T-helper 1 cell (primary cell): ENCODE data around the gene NHLH2.

ENCODE experiments used
- DNase-seq, 5 donors: peaks; one replicate each; pipeline ENCODE4 v3.0.0-alpha.2; 2012 to 2020

NHLH2 gene

DNA sequence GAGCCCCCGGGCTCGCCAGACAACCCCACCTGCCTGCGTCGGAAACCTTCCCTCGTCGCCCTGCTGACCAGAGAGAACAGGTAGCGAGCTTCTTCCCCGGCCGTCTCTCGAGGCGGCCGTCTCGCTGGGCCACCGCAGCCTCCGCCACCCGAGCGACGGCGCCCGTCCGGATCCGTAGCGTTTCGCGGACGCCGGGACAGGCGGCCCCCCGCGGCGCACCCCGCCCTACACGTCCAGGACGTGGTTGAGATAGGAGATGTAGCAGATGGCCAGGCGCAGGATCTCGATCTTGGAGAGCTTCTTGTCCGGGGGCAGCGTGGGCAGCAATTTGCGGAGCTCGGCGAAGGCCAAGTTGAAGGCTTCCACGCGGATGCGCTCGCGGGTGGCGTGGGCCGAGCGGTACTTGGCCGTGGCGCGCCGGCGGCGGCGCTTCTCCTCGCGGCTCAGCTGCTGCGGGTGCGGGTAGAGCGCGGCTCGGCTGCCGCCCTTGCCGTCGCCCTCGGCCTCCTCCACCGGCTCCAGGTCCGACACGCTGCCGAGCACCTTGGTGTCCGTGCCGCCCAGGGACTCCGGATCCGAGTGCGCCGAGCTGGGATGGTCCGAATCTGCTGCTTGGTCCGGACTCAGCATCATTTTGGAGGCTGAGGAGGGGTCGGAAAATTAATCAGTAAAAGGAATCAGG, 3.0 kb downstream of the NHLH2 start:
- DNase-seq: no peak

DNA sequence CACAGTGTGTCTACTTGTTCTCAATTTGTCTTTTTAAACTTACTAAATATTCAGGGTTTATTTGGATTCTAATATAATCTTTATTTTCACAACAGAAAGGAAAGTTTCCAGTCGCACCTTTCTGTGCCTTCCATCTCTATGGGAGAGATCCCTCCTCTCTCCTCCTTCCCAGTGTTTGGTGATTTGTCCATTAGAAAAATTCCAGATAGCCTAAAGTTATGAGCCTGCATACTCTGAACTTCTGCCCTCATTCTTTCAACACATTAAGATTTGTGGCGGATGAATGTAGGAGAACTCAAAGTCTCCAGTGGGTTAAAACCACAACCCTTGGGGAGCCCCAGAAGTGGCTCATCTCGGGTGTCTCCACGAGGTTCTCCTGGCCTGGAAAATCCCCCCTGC, 3.6 kb downstream of the NHLH2 start:
- DNase-seq: no peak

DNA sequence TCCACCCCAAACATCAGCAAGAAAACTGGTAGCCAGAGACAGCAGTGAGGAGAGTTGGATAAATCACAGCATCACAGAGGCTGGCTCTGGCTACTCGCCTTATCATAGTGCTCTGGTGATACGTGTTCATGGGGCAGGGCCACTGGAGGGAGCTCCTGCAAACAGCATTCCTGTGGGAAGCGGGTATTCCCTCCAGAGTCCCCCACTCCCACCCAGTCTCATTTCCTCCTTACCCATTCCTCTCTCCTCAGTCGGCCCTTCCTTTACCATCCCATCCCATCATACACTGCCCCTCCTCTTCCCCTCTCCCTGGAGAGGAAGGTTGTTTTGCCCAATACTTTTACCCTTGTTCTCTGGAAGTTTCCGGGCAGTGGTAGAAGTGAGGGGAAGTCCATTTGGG, 7.1 kb downstream of the NHLH2 start:
- no peak for DNase-seq

DNA sequence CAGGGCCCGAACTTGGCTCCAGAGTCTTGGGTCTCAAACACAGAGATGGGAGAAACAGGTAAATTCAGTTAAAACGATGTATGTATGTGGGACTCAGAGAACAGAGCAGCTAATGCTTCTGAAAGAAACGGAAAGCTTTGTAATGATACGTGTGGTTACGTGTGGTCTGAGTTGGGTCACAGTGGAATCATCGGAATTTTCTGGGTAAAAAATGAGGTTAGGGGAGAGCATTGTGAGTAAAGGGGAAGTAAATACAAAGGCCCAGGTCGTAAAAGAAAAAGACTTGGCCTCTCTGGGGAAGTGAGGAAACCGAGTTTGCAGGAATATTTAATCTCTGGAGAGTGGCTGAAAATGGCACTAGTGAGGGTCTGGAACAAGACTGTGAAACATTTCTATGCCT, 8.3 kb downstream of the NHLH2 start:
- no peak for DNase-seq

DNA sequence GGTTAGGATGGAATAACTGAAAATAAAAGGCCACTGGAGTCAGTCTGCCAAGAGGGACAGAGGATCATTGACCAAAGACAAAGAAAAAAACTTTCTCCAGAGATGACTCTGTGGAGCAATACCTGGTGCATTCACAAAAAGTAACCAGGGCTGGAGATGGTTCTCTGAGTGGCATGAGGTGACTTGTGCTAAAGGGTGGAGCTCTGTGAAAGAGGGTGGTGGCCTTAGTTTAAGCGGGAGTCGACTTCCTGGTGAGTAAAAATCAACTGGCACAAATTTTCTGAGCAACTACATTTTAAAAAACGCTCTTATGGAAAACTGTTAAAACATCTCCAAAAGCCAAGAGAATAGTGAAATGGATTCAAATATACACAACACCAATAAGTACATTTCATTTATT, 10.0 kb downstream of the NHLH2 start:
- no peak for DNase-seq

DNA sequence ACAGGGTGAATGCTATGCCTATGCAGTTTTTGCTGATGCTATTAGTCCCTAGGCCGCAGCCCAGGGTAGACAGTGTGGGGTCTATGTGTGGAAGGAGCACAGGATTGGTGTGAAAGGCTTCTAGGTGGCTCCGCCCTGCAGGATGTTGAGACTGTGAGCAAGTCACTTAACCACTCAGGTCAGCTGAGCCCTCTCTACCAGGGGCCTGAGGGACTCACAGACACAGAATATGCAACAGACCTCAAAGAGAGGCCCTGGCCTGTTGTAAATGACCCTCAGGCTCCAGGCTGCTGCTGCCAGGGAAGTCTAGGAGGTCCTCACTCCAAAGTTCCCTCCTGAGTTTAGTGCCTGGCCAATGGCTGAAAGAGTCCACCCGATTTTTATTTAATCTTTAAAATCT, 11.0 kb downstream of the NHLH2 start:
- DNase-seq: no peak

DNA sequence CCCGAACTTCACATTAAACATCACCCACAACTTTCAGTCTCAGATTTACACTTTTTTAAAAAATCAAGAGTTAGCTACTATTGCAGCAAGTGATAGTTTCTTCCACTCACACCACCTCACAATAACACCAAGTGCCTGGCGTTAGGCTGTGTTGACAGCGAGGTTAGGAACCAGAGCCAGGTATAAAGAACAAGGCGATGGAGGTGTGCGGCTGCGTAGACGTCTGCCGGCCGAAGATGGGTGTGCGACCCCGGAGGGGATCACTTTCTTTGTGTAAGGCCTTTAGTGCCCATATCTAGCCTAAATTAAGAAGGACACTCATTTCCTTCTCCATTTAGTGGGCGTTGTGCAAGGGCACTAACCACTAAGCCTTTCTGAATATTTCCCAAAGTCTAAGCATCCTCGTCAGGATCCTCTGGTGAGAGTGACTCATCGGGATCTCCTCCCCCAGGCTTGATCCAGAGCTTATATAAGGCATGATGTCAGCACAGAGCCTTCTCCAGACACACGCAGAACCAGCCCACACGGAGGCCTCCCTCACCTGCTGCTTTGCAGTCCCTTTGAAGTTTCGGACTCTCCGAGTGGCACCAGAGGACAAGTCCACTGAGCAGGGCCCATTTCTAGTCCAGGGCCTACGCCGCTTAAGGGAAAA, 11.8 kb downstream of the NHLH2 start:
- DNase-seq: no peak

DNA sequence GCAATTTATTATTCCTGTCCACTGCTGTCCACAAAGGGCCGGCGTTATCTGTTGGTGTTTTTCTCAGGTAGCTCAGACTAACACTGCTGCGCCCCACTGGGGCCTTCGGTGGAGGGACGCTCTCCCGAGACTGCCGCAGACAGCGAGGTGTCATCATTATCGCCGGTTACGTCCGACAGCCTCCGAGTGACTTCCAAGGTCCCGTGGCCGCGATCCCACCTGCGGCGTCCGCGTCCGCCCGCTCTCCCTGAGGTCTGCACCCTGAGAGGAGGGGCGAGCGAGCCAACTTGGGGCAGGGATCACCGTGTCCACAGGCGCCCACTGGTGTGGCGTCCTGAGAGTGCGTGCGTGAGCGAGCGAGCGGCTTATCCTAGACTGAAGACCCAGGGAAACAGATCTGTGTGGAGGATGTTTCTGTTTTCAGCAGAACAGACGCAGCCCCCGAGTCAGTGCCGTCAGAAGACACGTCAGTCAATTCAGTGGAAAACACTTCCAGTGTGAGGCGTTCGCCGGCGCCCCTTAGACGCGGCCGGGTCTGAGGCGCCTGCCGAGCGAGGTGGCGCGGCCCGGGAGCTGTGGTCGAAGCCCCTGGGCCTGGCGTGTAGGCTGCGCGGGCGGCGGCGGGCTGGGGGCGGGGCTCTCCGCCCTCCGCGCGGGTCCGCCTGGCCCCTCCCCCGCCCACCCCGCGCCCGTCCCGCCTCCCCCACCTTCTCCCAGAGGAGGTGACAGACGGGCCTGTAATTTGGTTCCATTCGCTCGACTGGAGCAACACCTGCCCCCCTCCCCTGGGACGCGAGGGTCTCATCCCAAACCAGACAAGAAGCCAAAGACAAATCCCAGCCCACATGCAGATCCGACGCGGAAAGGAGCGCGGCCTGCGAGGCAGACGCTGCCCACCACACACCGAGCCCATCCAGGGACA, 12.6 kb downstream of the NHLH2 start:
- DNase-seq: no peak

DNA sequence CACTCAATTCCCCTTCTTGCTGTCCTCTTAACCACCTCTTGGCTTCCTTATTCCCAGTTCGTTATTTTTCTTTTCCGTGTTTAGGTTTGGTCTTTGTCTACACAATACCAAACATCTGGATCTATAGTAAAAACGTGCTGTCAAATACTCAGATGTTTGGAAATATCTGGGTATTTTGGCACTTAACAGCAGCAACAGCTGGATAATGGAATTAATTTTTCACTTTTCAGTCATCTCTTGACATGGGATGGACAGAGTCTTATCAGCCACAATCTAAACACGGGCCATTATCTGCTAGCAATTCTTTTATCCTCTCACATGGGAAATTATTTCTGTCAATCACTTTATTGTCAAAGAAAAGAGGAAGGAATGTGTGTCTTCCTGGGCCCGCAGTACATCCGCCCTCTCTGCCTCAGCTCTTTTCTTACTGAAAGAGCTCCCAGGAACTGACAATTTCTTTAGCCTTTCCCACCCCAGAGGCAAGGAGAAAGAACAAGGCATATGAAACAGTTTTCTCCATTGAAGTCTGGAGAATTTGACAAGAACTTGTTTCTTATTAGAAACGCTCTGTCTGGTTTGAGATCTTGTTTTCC, 13.4 kb downstream of the NHLH2 start:
- no peak for DNase-seq

DNA sequence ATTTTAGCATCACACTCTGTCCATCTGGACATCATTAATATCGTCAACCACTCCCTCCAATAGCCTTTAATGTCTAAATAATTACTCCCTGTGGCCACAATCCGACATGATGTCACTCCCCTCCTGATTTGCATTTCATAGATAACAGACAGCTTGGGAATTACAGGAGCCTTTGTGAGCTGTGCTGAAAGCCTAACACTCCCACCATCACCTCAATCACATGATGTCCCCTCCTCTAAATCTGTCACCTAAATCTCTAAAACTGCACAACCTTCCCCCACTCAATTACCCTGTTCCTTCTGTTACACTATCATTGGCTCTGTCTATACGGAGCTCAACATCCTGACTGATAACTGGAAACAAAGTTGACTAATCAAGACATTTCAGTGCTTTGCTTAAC, 14.3 kb downstream of the NHLH2 start:
- no peak for DNase-seq

DNA sequence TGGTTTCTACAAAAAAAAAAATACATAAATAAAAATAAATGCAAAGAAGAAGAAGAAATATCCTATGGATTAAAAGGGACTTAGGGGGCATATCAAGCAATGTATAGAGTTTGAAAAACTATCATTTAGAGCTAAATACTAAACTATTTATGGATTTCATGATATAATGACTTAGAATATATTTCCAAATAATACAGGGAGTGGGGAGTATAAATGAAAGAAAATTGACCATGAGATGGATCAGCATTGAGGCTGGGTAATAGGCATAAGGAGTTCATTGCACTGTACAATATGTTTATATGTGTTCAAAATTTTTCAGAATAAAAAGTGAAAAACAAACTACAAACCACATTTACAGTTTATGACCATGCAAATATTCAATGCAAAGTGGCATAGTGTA, 18.8 kb downstream of the NHLH2 start:
- DNase-seq: no peak

DNA sequence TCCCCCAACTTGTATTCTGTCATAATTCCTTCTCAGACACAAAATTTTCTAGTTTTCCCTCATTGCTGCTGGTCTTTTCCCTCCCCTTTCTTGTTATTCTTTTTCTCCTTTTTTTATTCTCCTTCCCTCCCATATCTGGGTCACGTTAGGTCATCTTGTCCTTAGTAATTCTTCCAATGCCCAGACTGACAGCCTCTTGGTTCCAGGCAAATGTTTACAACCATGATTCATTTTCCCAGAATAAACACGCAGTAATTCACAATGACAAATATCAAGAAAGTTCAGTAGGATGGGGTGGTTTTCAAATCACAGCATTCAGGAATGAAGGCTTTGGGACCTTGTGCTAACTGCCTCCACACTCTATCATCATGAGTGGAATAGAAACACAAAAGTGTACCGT, 25.2 kb downstream of the NHLH2 start:
- no peak for DNase-seq

DNA sequence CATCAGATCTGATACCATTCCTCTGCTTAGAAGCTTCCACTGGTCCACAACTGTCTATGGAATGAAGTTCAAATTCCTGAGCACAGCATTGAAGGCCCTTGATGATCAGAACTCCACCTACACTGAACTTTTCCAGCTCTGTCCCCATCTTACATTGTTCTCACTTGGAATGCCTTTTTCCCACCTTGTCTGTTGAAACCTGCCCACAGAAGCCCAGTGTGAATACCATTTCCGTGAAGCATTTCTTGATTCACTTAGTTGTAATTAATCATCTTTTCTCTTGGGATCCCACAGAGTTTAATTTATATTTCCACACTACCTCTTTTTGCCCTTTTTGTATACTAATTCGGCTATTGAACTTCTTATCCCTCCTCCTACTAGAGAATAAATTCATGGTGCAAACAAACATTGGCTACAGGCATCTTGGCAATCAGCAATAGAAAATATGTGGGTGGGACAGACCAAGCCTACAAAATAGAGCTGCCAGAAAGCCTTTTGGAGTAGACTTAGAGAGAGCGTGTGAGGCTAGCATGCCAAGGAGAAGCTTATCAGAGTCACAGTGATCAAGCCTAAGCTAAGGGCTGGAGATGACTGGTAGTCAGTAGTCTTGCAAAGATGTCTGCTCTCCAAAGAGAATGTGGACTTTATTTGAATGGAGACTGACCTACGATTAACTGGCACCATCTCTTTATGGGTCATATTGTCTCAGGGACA, 26.1 kb downstream of the NHLH2 start:
- DNase-seq: no peak

DNA sequence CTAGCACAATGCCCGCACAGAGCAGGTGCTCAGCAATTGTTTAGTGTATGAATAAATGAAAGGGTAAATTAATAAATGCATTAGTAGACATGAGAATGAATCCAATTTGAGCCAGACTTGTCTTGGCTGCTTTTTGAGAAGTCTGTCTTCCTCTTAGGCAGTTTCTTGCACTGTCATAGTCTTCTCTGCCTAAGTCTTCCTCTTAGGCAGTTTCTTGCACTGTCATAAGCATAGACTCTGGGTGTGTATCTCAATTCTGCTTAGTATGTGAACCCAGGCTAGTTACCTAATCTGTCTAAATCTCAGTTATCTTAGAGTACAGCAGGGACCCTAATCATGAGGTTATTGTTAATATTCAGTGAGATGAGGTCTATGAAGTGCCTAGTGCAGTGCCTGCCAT, 27.2 kb downstream of the NHLH2 start:
- no peak for DNase-seq

DNA sequence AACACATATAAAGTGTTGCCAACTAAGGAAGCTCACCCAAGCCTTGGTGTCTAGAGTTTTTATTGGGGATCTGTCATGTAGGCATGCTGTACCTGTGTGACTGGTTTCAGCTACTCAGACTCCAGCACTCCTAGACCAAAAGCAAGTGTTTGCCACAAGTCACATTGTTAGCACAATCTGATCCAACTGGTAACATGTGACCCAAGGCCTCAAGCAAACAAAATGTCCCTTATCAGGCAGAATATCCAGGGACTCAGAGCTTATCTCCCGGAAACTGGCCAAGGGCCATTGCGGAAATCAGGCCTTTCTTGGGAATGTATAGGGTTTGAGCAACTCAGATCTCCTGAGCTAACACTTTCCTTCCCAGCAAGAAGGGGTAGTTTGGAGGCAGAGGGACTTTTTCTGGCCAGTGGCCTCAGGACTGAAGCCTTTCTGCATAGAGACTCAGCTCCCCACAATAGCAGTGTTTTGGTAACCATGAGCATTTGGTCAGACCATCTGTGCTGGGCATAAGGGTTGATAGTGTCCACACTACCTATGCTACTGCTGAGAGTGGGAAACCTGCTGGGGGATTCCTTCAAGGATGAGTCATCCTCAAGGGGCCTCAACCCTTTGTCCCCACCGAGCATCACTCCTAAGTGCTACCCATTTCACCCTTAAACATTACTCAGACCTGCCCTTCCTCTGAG, 29.6 kb downstream of the NHLH2 start:
- no peak for DNase-seq

DNA sequence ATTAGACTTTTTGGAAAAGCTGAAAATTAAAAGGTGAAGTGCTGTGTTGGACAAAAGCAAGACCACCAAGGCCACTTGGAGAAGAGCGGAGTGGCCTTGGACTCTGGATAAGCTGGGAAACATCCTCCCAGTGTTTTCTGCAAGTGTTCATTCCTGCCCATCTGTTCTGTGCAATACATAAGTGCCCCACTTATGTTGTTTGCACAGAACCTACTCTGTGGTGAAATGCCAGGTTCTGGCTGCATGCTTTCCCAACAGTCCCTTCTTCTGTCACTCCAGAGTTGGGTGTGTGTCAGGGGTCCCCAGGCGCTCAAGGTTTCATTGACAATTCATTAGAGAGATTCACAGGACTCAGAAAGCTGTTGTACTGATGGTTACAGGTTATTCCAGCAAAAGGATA, 30.3 kb downstream of the NHLH2 start:
- DNase-seq: no peak

DNA sequence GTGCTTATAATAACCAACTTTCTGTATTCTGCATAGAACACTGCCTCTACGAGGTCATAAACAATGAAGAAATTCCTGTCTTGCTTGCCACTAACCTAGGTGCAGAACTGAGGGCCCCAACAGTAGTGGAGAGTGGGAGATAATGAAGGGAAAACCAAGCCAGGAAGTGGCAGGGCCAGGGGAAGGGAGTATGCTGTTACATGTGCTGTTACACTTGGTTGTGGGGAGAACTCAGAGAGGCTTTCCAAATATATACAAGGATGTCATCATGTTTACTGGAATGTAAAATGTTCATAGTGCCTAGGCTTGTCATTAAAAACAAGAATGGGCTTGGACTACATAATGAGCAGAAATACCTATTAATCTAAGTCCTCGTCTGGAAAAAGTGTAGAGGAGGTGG, 31.1 kb downstream of the NHLH2 start:
- DNase-seq: no peak

DNA sequence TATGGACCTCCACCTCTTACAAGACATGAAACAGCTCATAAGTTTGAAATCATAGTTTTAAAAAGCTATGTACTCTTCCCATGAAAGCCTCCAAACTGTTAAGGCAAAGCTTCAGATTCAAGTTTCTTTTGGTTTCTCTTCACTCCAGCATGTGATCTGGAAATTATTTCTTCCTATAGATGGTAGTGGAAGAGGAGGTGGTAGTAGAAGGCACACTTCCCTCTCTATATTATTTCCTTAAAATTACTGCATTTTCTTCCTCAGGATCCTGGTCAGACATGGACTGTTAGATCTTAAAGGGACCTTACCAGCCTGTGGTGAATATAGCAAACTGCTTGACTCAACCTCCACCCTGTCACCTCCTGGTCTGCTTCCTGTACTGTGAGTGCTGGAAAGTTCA, 31.9 kb downstream of the NHLH2 start:
- DNase-seq: no peak

DNA sequence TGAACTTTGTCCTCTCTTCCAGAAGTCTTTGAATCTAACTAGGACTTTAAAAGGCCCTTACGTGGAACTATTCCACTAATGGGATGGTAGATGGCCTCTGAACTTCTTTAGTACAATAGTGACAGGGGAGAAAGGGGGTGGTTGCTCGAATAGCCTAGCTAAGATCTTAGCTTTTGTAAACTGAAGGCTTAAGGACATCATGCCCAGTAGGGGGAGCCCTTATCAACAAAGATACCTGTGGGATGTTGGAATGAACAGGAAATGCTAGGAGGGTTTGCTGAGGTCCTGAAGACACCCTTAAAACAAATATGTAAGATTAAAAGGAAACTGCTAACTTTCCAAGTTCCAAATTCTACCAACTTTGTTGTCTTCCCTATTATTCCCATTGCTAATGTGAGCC, 33.2 kb downstream of the NHLH2 start:
- DNase-seq: peak in 2 of 5 donors; percentile 24 to 44

DNA sequence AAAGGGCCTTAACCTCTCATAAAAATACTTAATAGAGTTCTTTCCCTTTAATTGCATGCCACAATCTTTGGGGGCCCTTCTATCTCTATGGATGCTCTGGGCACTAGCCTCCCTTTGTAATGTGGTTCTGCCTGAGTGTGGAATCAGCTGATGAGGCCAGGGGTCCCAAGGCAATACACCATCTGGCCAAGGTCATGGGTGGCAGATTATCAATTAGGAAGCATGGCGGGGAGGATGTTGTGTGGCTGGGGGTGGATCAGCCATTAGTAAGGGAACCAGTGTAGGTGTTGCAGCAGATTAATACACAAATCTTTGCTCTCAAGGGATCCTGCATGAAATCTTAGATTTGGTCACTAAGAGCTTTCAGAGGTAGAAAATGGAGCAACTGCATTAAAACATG, 35.3 kb downstream of the NHLH2 start:
- no peak for DNase-seq

DNA sequence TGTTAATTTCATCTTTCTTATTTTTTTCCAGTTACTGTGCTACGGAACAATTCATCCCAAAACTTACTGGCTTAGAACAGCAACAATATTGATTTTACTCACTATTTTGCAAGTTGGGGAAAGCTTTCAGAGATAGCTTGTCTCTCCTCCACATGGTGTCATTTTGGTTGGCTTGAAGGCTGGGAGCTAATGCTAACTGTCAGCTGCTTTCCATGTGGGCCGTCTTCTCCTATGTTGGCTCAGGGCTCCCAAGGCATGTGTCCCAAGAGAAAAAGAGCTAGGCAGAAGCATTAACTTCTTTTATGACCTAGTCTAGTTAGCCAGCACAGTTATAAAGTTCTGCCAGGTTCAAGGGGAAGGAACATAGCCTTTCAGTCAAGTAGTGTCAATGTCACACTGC, 38.5 kb downstream of the NHLH2 start:
- no peak for DNase-seq

DNA sequence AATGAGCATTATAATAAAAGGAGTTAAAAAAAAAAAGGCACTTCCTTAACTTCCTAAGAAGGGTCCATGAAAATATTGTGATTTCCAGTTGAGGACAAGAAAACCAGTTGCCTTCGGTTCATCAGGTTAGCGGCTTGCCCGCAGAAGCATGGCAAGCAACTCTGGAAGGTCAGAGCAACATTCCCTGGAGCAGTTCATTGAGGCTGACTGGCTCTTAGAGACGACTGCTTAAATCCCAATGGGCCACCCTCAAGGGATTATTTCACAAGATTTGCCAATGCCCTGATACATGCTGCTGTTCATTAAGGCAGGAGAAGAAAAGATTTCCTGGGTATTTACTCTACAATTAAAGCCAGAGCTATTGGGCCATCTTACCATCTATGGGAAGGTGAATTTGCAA, 43.4 kb downstream of the NHLH2 start:
- DNase-seq: no peak
